GM19240 (cell line): ENCODE measurements around the gene SMDT1.
"Not testable (repeated sequence)": the region's sequence is repeated elsewhere in the genome, so short reads cannot be mapped to it uniquely, and the experiment has no call there.

Experiments
- DNase-seq: peaks from one replicate; pipeline ENCODE4 v3.0.0; 2011; ENCODE audit warnings: low spot score; ENCODE audit not compliant: insufficient read length

SMDT1 gene

DNA sequence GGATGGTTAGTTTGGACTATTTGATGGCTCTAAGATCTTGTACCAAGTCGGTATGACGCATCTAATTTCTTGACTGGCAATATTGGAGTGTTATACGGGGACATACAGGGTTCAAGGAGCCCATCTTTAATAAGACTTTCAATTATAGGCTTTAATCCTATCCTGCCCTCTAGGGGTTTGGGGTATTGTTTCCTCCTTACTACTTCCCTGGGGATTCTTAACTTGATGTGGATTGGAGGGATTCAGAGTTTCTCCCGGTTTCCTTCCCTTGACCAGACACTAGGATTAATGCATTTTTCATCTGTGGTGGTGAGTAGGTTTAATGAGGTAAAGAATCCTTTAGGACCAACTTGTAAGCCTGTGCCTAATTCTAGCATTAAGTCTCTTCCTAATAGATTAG, 32.3 kb downstream of the SMDT1 start:
- DNase-seq = no peak

DNA sequence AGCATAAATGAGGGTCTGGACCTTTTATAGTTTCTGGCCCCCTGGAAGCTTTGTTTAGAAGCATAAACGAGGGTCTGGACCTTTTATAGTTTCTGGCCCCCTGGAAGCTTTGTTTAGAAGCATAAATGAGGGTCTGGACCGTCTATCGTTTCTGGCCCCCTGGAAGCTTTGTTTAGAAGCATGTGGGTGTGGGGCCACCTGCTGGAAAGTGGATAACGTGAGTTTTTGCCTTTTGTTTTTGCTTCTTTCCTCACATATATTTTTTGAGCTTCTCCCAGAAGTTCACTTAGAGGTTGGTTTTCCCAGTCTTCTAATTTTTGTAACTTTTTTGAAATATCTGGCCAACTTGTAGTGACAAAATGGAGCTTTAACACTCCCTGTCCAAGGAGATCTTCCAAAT, 33.3 kb downstream of the SMDT1 start:
- DNase-seq = not testable (repeated sequence)

DNA sequence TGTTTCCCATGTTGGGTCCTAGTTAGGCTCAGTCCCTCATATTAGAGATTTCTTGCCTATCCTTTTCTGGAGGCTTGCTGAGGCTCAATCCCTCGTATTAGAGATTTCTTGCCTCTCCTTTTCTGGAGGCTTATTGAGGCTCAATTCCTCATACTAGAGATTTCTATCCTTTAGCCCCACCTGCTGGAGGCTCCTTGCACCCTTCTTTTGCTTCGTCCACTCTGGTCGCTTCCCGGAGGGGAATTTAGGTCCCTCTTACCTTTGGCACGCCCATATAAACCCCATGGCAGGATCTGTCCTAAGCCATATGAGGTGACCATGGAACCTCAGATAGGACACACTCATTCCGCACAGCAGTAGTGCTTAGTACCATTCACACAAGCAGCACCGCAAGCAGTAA, 35.2 kb downstream of the SMDT1 start:
- DNase-seq = no peak

DNA sequence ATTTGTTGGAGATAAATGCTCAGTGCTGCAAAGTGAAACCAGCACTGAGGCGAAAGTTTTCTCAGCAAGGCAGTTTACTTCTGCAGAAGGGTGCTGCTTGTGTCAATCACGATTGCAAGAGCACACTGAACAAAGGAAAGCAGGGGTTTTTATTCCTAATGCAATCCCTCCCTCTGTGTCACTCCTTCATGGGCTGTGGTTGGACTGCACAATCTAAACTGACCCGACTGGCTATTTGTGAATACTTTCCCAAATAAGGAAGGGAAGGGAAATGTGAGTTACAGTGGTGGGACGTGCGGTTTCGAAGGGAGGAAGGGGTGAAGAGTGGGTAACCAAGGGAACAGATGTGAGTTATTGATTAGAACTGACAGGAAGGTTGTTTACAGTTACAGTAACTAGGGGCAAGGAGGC, 35.9 kb downstream of the SMDT1 start:
- not testable (repeated sequence) for DNase-seq

DNA sequence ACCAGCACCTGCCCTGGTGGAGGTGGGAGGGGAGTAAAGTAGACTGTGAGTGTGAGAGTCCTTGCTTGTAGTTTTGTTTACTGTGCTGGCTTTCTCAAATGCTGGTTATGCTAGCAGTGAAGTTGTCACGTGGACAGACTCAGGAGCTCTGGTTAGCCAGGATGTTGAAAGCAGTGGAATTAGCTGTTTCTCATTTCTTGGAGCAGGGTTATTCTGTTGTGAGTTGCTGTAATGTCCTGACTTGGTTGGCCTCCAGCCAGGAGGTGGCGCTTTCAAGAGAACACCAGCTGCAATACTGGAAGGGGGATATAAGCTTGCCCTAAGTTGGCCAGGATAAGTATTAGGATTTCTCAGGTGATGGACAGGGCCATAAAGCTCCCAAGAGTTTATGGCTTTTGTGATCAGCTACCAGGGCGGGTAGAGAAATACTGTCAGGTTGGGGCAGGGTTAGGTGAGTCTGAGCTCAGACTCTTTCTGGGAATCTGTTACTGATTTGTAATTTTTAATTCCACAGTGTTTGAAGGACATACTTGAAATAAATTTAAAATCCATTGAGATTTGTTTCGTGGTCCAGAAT, 37.4 kb downstream of the SMDT1 start:
- DNase-seq = no peak

DNA sequence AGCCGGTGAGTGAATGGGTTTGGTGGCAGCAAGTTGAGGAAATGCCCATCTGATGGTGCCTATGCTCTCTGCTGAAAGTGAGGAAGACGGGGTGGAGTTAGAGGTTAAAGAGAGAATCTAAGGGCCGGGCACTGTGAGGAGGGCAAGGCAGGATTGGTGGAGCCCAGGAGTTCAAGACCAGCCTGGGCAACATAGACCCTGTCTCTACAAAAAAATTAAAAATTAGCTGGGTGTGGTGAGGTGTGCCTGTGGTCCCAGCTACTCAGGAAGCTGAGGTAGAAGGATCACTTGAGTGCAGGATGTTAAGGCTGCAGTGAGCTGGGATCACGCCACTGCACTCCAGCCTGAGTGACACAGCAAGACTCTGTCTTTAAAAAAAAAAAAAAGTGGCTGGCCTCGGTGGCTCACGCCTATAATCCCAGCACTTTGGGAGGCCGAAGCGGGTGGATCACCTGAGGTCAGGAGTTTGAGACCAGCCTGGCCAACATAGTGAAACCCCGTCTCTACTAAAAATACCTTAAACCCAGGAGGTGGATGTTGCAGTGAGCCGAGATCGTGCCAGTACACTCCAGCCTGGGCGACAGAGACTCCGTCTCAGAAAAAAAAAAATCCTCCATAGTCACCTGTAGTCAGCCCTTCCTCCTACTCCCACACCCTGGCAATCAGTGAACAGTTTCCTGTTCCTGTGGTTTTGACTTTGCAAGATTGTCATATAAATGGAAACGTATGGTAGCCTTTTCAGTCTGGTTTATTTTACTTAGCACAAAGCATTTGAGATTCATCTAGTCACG, 40.9 kb downstream of the SMDT1 start:
- DNase-seq = not testable (repeated sequence)

DNA sequence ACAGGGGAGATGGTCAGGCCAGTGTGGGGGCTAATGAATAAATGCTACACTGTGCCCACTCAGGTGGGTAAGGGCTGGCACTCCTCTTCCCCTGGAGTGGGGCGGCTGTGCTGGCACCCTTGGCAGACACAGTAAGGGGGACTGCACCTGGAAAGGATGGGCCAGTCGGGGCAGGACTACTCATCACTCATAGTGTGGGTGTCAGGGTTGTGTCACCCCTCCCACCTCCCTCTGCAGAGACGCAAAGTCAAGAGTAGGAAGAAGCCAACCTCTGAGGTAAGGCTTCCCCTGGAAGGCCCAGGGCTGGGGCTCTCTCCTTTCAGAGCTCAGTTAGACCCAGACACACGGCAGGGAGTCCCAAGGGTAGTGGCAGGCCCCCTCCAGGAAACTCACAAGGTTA, 44.0 kb downstream of the SMDT1 start:
- not testable (repeated sequence) for DNase-seq

DNA sequence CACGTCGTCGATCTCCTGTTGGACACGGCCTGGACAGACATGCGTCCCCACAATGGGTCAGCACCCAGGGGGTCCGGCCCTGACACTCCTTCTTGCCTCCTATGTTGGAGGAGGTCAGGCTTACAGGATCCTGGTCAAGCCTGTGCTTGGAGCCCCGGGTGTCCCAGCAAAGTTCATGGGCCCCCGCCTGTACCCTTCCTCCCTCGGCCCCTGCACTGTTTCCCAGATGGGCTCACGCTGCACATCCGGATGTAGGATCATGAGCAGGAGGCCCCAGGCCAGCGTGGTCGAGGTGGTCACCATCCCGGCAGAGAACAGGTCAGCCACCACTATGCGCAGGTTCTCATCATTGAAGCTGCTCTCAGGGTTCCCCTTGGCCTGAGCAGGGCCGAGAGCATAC, 48.1 kb downstream of the SMDT1 start:
- DNase-seq = no peak

DNA sequence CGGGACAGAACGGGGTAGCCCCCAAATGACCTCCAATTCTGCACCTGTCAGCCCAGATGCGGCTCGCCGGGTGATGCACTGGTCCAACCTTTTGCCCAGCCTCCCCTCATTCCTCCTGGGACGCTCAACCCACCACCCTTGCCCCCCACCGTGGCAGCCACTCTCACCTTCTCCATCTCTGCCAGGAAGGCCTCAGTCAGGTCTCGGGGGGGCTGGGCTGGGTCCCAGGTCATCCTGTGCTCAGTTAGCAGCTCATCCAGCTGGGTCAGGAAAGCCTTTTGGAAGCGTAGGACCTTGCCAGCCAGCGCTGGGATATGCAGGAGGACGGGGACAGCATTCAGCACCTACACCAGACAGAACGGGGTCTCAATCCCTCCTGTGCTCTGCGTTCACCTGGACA, 48.5 kb downstream of the SMDT1 start:
- not testable (repeated sequence) for DNase-seq

DNA sequence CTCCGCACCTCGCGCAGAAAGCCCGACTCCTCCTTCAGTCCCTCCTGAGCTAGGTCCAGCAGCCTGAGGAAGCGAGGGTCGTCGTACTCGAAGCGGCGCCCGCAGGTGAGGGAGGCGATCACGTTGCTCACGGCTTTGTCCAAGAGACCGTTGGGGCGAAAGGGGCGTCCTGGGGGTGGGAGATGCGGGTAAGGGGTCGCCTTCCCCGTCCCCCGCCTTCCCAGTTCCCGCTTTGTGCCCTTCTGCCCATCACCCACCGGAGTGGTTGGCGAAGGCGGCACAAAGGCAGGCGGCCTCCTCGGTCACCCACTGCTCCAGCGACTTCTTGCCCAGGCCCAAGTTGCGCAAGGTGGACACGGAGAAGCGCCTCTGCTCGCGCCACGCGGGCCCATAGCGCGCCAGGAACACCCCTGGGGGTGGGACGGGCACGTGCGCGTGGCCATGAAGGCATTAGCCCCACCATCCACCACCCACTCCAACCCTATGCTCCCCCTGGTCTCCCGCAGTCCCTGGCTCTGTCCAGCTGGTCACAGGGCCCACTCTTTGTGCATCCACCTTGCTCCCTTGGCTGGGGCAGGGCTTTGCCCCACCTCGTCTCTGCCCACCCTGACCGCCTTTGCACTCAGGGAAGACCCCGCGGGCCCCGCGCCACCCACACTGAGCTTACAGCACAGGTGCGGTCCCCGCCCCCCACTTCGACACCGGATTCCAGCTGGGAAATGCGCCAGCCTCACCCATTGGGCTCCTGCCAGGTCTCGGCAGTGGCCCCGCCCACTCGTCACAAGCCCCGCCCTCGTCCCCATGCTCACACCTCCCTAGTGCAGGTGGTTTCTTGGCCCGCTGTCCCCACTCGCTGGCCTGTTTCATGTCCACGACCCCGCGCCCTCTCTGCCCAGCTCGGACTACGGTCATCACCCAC, 49.5 kb downstream of the SMDT1 start:
- DNase-seq = not testable (repeated sequence)

DNA sequence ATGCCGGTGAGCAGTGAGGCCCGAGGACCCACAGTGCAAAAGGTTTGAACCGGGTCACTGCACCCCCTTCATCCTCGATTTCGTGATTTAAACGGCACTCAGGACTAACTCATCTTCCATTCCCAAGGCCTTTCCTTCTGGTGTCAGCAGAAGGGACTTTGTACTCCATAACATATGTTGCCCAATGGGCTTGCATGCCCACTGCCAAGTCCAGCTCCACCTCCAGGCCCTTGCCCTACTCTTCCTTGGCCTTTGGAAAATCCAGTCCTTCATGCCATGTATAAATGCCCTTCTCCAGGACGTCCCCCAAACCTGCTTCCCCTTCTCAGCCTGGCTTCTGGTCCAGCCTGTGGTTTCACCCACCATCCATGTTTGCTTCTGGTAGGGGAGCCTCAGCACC, 50.7 kb downstream of the SMDT1 start:
- not testable (repeated sequence) for DNase-seq

DNA sequence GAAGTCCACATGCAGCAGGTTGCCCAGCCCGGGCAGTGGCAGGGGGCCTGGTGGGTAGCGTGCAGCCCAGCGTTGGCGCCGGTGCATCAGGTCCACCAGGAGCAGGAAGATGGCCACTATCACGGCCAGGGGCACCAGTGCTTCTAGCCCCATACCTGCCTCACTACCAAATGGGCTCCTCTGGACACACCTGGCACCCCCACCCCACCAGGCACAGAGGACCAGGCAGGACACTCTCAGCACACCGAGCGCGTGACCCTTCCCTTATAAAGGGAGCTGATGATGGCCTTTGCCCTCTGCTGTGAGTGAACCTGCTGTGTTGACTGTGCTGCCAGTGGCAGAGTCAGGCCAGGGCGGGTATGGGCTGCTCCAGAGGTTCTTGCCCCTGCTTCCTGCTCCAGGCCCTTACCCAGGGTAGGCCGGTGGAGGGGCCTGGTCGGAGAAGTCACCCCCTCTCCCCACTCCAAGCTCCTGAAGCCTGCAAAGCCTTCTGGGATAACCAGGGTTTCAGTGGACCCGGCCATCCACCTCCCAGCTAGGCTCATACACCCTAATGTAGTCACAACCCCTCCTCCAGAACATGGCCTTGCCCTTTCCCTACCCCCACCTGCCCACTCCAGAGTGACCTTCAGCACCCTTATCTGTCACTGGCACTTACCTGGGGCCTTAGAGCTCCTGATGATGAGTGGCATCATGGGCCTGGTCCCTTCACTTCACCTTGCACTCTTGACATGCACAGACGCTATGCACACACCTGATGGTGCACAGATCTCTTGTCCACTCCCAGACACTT, 51.3 kb downstream of the SMDT1 start, which contains the start of gene CYP2D6:
Gene CYP2D6, minus strand, starts transcription at position 172 of the 793 bp plus-strand sequence. Its CDS starts 19 bp downstream, at position 153.
- not testable (repeated sequence) for DNase-seq

DNA sequence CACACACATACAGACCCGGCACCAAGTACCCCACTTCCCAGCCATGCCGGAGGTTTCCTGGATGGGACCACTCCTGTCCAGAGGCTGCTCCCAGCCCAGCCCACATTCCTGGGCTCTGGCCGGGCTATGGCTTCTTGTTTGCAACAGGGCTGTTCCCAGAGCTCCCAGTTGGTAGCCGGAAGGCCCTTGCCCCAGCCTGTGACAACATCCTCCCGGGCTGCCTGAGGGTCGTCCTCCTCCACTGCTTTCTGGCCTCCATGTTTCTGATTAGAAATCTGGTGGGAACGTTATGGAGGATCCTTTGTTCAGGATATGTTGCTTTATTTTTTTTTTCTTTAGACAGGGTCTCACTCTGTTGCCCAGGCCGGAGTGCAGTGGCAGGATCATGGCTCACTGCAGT, 52.1 kb downstream of the SMDT1 start:
- no peak for DNase-seq

DNA sequence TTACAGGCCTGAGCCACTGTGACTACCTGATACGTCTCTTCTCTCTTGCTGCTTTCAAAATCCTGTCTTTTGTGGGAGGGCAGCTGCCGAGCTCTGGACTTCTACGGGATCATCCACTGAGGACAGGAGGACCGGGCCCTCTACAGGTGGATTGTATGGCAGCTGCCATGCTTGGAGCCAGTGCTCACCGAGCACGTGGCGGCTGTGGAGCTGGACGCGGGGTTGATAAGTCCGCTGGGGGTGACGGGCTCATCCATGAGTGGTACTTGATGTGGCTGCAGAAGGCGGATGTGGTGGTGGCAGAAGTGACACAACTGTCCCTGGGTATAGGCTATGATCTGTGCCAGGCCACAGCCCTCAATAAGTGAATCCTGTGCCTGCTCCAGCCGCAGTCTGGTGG, 53.0 kb downstream of the SMDT1 start:
- no peak for DNase-seq
